ENCODE results near the gene DCST1. TPM values are rescaled to one million over a fixed set of nuclear protein-coding genes. Genes with fewer than 3 reads are reported as not detected.

The DCST1 gene
- total RNA-seq, 1 experiment from 2014 or later: 0.32 TPM

DNA sequence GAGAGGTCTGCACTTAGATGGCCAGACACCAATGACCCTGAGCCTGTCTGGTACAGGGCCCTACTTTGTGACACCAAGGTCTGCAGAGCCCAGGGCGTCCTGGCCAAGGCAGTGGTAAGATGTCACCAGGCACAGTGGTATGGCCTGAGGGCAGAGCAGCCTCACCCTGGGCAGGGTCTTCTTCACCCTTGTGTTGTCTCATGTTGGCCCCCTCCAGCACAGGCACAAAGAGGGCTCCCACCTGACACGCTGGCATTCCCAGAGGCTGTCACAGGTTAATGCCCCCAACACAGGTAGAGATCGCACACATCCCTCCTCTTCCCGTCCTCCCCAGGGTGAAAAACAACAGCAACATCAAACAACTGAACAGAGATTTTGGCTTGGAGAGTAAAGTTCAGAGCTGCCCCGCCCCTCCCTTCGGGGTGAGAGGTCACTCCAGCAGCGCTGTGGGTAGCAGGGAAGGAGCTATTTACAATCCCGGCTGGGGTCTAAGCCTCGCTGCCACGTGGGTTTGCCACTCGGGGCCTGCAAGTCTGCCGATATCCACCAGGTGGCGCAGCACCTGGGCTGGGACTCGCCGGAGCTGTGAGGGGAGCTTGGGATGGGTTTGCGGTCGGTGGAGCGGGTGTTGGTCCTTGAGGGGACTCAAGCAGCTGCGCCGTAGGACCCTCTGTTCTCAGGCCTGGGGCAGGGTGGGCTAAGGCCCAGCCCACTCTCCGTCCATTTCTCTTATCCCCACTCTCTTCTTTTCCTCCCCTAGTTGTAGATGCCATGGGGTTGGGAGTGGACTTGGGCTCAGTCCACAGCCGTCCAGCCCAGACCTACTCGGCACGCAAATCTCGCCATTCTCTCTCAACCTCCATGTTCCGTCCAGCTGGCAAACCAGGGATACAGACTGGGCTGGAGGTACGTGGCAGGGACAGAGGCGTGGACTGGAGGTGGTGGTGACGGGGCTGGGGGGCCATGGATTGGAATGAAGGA, 57.7 kb downstream of the DCST1 start:
- no TSS peak for BruUV-seq (replicated peaks)
- Histone ChIP-seq H3K27me3 (ENCODE audit: insufficient read depth, low read length) (no peaks in the 10 kb centered on the region), H3K4me2 (ENCODE audit: low read length) (peak overlapping the region; percentile 66), H3K27ac (ENCODE audit: low read depth, low read length) (no peak overlapping the region), H2AFZ (ENCODE audit: low read depth, low read length, poor library complexity, severe bottlenecking) (peak overlapping the region; percentile 92), H3K9me2 (ENCODE audit: insufficient read depth) (no peaks in the 10 kb centered on the region), H3K9ac (ENCODE audit: low read length) (peak overlapping the region; percentile 42; the same call in 1 of the 2 replicates), H3K79me2 (ENCODE audit: insufficient read depth, low read length) (no peaks in the 10 kb centered on the region), H3K9me3 (ENCODE audit: control insufficient read depth in 1 of 2, insufficient read depth in 1 of 2, low read depth in 1 of 2, low read length in 2 of 2) (no peaks in the 10 kb centered on the region), H3K4me3 (replicated peaks in 1 of 2; ENCODE audit: low read depth in 1 of 2, low read length in 2 of 2) (peak overlapping the region; percentile 22 to 33; a peak in 3 of 4 replicates), H3K4me1 (ENCODE audit: control insufficient read depth in 1 of 2, insufficient read depth in 2 of 2, low read length in 2 of 2) (peaks cover 13 to 35% of the 10 kb centered on the region in 2 experiments; a peak in 3 of 4 replicates), H4K20me1 (ENCODE audit: insufficient read depth) (no peaks in the 10 kb centered on the region), H3K36me3 (ENCODE audit: control insufficient read depth in 1 of 2, insufficient read depth in 2 of 2, low read length in 2 of 2) (peaks cover 0 to 6% of the 10 kb centered on the region in 2 experiments; a peak in 1 of 4 replicates)
- RAD21 ChIA-PET (ENCODE audit: low non-redundant PET in 1 of 2, low total read pairs in 2 of 2, uncharacterized antibody in 2 of 2, unreplicated experiment in 2 of 2): interaction anchor here (0.7 to 2.0 kb wide), 5 partner anchors 69 to 103 kb away, joined by 3 to 35 read pairs (median 4); partner anchors contain the start of gene KRTCAP2 (in 1 of the 2)
- peak; percentile 80 for ATAC-seq
- intact Hi-C loops (cut with micrococcal nuclease): loop anchor here (1.0 to 10.0 kb wide), 3 partner anchors 43 to 503 kb away; partner anchors contain the start of gene SLC50A1
- peak; percentile 61 for DNase-seq (ENCODE audit: low read depth, low spot score)
- TF ChIP-seq, protein P1, sequence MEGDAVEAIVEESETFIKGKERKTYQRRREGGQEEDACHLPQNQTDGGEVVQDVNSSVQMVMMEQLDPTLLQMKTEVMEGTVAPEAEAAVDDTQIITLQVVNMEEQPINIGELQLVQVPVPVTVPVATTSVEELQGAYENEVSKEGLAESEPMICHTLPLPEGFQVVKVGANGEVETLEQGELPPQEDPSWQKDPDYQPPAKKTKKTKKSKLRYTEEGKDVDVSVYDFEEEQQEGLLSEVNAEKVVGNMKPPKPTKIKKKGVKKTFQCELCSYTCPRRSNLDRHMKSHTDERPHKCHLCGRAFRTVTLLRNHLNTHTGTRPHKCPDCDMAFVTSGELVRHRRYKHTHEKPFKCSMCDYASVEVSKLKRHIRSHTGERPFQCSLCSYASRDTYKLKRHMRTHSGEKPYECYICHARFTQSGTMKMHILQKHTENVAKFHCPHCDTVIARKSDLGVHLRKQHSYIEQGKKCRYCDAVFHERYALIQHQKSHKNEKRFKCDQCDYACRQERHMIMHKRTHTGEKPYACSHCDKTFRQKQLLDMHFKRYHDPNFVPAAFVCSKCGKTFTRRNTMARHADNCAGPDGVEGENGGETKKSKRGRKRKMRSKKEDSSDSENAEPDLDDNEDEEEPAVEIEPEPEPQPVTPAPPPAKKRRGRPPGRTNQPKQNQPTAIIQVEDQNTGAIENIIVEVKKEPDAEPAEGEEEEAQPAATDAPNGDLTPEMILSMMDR (IDR thresholded peaks at IDR 0.05 in 2 of 3, conservative IDR thresholded peaks at IDR 0.05 in 1 of 3; ENCODE audit: borderline replicate concordance in 1 of 3, insufficient read depth in 1 of 3, low read depth in 2 of 3, low read length in 2 of 3): peak in 2 of 3 experiments; percentile 95 to 98; a peak in 4 of 6 replicates
- peak; percentile 37 for TF ChIP-seq POLR2A (IDR thresholded peaks at IDR 0.05; ENCODE audit: borderline replicate concordance, extremely low read depth, insufficient read depth, insufficient read length)
- 0 out of 2 replicates have a peak, but pooled peaks have one; percentile 32 for TF ChIP-seq POLR2AphosphoS5 (IDR thresholded peaks at IDR 0.05; ENCODE audit: low read depth, low read length)
- no peak for TF ChIP-seq SP1 (IDR thresholded peaks at IDR 0.05; ENCODE audit: low read depth)
- POLR2A ChIA-PET: interaction anchor here (0.7 to 1.5 kb wide), 5 partner anchors 31 to 81 kb away, joined by 3 to 9 read pairs (median 4); partner anchors contain the start of genes DPM3 and KRTCAP2
- CTCF ChIA-PET: interaction anchor here (0.6 to 5.9 kb wide), 22 partner anchors 9 to 136 kb away, joined by 3 to 163 read pairs (median 4); partner anchors contain the start of genes EFNA1, EFNA3, KRTCAP2 and TRIM46
